Muscle of arm (tissue), 12 donors: Measurements from ENCODE around the gene ARHGAP12. TPM values are rescaled to one million over a fixed set of nuclear protein-coding genes. Genes with fewer than 3 reads are reported as not detected.
"Not testable (repeated sequence)": the region's sequence is repeated elsewhere in the genome, so short reads cannot be mapped to it uniquely, and the experiment has no call there.

Experiments
- DNase-seq: peaks from one replicate; pipeline ENCODE4 v3.0.0-alpha.2; 2013
- polyA plus RNA-seq, 12 donors: library from polyadenylated mRNA; unstranded; fragments of 120-200 nt; gene quantifications; one replicate each; pipeline ENCODE4 v1.2.1, GENCODE V29; 2013; ENCODE audit not compliant: insufficient read length in 12 of 12

Gene ARHGAP12
- polyA plus RNA-seq, 12 donors = 20.0 to 35.8 (median 27.2) TPM; not detected in 1

DNA sequence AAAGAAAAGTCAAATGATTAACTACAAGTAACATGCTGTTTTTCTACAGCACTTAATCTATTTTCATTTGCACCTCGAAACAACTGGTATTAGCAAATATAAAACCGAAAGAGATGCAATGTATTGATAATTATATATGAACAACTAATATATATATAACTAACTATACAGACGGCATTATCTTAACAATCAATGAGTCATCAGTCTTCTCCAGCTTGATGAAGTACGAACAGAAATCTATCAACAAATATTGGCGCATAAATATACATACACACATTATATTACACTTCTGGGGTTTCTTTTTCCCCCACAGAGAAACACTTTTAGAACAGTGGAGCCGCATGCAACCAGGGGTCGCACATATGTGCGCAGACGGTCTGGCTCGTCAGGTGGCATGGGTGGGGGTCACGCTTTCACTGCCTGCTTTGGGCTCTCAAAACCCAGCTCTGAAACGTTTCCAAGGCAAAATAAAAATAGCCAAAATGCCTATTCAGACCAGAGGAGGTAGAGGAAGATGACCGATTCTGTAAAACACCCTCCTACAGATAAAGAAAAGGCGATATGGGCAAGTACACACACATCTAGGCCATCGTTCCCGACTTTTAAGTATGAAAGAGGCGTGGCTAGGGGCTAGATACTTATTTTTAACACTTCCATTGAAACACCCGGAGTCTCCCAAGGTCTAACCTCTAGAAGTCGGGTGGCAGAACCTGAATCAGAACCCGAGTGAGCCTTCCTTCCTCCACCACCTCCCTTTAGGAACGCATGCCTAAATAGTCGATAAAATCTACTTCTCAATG is 1.7 kb downstream of the ARHGAP12 start:
- DNase-seq = no peak

DNA sequence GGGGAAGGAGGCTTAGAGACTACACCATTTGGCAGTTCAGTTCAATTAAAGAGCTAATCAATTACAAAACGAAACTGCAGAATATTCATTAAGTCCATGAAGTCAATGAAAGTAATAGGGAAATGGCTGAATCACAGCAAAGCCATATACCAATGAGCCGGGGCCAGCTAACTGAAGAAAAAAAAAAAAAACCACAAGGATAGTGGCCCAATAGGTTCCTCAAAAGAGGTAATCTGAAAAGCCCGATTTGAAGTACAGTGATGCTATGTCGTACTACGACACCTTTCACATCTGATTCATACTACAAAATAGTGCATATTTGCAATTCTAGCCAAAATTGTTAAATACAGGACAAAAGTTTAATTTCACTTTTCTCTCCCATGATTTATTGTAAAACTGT is 2.5 kb downstream of the ARHGAP12 start:
- DNase-seq = no peak

DNA sequence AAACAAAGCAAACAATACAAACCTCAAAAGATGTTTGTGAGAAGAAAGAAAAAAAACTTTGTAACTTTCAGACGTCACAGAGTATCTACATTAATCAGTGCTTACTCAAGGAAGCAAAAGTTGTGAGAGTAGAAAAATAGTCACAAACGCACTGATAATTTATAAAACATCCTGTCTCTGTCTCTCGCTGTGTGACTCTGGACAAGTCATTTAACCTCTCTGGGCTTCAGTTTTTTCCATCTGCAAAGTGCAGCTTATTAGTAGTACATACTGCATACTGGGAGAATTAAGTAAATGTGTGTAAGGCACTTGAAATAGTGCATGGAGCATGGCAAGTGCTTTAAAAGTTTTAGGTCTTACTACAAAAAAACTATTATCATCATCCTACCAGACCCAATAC is 3.8 kb downstream of the ARHGAP12 start:
- no peak for DNase-seq

DNA sequence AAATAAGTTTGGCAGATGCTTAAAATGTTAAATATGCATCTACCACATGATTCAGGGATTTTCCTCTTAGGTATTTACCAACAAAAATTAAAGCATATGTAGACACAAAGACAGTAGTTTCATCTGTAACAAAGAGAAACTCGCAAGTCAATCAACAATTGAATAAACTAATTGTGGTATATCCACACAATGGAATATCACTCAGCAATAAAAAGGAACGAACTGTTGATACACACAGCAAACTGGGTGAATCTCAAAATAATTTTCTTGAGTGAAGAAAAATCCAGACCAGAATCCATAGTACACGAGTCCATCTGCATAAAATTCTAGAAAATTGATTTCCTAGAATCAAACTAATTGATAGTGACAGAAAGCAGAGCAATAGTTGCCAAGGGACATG is 5.2 kb downstream of the ARHGAP12 start:
- DNase-seq = no peak

DNA sequence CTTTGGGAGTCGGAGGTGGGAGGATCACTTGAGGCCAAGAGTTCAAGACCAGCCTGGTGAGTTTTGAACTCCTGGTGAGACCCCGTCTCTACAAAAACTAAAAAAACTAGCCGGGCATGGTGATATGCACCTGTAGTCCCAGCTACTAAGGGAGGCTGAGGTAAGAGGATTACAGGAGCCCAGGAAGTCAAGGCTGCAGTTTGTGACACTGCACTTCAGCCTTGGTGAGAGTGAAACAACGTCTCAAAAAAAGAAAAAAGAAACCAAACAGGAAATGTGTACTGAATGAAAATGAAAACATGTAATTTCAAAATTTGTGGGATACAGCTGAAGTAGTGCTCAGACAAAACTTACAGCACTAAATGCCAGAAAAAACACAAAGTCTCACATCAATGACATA is 7.6 kb downstream of the ARHGAP12 start:
- no peak for DNase-seq

DNA sequence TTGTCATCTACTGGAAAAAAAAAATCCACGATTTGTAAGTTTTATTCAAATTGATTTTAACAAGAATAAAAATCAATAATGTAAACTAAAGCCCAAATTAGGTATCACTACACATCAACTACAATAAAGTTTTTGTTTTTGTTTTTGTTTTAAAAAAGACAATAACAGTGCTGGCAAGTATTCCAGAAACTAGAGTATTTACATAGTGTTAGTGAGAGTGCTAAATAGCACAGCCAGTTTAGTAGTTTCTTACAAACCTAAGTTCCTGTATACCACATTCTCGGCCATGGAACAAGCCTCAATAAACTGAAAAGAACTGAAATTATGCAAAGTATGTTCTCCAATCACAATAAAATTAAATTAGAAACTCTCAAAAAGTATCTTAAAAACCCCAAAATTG is 8.1 kb downstream of the ARHGAP12 start:
- no peak for DNase-seq

DNA sequence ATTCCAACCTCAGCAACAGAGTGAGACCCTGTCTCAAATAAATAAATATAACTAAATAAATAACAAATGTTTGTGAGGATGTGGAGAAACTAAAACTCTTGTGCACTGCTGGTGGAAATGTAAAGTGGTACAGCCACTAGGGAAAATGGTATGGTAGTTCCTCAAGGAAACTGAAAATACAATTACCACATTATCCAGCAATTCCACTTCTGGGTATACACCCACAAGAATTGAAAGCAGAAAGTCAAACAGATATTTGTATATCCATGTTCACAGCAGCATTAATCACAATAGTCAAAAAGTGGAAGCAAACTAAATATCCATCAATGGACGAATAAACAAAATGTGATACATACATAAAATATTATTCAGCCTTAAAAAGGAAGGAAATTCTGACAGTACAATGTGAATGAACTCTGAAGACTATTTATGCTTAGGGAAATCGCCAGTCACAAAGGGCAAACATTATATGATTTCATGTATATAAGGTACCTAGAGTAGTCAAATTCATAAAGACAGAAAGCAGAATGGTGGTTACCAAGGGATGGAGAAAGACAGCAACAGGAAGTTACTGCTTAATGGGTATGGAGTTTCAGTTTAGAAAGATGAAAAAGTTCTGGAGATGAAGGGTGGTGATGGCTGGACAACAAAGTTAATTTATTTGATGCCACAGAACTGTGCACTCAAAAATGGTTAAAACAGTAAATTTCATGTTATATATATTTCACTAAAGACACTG is 9.8 kb downstream of the ARHGAP12 start:
- DNase-seq = no peak

DNA sequence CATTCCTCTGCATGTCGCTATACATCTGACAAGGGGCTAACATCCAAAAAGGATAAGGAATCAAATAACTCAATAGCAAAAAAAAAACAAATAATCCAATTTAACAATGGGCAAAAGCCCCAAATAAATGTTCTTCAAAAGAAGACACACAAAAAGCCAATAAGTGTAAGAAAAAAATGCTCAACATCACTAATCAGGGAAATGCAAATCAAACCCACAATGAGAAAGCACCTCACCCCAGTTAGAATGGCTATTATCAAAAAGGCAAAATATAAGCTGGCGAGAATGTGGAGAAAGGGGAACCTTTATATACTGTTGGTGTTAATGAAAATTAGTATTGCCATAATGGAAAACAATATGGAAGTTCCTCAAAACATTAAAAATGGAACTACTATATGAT is 14.3 kb downstream of the ARHGAP12 start:
- DNase-seq = no peak

DNA sequence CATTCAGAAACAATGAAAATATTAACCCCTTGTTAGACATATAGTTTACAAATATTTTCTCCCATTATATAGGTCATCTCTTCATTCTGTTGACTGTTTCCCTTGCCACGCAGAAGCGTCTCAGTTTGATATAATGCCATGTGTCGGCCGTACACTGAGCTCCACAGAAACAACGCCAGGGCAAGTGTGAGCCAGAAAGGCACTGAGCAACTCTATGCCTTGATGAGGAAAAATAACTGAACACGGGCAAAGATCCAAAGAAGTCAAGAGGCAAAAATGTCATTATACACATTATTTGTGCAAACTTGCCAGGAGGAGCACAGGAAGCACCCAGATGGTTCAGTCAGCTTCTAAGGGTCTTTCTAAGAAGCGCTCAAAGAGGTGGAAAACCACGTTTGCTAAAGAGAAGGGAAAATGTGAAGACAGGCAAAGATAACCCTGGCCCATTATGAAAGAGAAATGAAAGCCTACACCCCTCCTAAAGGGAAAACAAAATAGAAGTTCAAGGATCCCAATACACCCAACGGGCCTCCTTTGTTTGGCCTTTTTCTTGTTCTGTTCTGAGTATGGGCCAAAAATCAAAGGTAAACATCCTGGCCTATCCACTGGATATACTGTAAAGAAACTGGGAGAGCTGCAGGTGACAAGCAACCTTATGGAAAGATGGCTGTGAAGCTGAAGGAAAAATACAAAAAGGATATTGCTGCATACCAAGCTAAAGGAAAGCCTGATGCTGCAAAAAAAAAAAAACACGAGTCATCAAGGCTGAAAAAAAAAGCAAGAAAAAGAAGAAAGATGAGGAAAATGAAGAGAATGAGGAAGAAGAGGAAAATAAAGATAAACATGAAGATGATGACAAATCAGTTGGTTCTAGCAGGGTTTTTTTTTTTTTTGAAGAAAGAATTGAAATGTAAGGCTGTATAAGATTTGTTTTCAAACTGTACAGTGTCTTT is 15.5 kb downstream of the ARHGAP12 start:
- DNase-seq = no peak

DNA sequence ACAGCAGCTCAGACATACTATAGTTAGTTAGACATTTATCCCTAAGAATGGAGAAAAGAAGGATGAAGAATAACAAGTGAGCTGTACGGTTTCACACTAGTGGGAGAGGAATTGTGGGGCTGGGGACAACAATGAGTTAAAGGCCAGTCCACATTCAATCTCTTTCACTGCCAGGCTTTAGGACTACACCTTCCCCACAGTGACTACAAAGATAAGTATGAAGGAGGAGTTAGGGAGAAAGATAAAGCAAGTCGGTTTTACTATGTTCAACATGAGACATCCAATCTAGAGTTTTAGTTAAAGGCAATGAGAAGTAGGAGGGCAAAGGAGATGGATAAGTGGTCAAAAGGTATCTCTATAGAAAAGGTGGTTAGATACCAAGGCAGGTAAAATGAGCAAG is 16.3 kb downstream of the ARHGAP12 start:
- no peak for DNase-seq

DNA sequence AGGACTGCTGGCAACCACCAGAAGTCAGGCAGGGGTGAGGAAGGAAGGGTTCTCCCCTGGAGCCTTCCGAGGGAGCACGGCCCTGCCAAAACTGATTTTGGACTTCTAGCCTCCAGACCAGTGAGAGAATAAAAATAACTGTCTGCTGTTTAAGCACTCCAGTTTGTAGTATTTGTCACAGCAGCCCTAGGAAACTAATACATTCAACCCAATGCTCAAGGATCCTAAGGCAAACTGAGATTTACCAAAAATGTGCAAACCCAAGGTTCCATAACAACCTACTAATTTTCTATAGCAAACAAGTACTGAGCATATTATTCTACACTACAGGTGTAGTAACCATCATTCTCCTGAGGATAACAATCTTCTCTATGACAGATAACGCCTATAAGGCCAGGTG is 18.6 kb downstream of the ARHGAP12 start:
- no peak for DNase-seq

DNA sequence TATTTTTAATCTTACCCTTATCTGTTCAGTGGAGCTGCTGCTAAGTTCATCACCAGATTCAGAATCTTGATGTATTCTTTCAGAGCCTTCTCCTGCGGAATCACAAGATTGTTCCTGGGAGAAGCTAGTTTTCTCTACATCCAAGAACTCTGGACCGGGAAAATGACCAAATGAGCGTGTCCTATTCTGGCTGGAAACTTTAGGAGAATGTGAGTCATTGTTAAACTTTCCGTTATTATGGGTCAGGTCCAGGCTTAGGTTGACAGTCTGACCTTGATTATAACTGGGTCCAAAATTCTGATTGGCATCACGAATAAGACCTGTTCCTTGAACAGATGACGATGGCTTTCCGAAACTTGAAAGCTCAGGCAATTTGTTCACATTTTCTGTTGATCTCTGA is 20.5 kb downstream of the ARHGAP12 start:
- no peak for DNase-seq

DNA sequence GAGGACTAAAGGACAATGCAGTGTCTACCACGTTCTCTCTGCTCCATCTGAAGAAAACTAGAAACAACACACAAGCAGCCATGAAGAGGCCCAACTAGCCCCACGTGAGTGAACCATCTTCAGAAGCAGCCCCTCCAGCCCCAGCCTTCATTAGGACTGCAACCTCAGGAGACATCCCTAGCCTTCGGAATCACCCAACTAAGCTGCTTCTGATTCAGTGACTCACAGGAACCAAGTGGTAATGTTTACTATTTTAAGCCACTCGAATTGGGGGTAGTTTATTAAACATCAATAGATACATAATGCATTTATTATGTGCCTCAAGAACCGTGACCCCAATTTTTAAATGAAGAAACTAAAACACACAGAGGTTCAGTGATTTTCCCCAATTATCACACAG is 22.6 kb downstream of the ARHGAP12 start:
- no peak for DNase-seq

DNA sequence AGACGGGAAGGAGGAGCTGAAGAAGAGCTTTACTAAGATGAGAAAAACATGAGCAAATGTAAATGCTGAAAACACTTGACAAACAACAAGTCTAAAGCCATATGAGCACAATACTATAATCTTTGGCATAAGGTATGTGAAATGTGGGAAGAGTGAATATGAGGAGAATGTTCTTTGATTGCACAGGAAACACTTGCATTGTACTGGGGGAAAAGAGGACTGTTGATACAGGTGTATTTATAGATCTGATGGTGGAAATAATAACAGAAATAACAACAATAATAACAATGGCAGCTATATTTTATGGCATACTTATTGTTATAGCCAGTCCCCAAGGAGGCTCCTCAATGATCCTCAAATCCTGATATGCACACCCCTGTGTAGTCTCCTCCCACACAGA is 23.0 kb downstream of the ARHGAP12 start:
- no peak for DNase-seq

DNA sequence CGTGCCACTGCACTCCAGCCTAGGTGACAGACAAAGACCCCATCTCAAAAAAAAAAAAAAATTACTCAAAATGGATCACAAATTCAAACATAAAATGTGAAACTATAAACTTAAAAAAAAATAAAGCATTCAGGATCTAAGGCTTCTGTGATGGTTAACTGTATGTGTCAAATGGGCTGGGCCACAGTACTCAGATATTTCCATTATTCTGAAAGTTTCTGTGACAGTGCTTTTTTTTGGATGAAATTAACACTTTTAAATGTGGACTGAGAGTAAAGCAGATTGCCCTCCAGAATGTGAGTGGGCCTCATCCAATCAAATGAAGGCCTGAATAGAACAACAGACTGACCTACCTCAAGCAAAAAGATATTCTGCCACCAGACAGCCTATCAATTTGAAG is 26.0 kb downstream of the ARHGAP12 start:
- DNase-seq = no peak

DNA sequence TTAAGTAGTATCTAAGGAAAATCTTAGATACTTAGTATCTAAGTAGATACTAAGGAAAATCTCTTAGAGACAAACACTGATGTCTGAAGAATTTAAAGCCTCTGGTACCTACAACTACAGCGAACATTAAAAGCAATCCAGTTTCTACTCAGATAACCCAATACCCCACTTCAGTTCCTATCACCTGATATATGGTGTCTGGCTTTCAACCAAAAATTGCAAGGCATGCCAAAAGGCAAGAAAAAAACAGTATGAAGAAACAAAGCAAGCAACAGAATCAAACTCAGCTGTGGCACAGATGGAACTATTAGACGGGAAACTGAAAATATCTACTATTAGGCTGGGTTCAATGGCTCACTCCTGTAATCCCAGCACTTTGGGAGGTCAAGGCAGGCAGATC is 31.1 kb downstream of the ARHGAP12 start:
- no peak for DNase-seq

DNA sequence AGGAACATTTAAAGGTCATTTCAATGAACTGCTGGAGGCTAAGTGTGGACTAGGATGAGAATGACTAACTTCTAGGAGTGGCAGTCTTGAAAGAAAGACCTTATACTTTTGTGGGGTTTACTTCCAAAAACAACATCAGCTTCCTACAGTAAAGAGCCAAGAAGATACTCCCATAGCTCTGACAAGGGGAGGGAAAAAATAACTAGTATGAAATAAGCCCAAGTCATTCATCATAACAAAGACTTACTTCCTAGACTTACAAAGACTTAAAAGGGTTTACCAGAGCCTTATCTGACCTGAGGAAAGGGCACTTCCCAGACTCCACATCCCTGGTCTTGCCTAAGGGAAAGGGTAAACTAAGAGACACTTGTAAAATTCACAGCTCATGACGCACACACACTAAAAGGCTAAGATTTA is 31.7 kb downstream of the ARHGAP12 start:
- DNase-seq = no peak

DNA sequence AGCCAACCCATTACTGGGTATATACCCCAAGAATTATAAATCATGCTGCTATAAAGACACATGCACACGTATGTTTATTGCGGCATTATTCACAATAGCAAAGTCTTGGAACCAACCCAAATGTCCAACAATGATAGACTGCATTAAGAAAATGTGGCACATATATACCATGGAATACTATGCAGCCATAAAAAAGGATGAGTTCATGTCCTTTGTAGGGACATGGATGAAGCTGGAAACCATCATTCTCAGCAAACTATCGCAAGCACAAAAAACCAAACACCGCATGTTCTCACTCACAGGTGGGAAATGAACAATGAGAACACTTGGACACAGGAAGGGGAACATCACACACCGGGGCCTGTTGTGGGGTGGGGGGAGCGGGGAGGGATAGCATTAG is 32.9 kb downstream of the ARHGAP12 start:
- DNase-seq = not testable (repeated sequence)

DNA sequence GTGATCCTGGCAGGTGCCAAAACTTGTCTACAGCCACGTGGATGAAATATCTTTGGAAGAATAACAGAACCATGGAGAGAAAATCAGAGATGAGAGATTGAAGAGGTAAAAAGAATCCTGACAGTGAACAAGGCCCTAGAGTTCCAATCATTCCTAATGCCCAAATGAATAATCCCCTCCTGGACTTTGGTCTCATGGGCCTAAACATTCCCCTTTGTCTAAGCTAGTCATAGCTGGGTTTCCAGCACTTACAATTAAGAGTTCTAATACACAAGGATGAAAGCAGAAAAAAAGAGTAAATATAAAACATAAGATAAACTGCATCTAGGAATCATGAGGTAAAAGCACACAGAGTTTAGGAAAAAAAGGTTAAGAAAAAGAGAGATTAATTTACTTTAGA is 40.2 kb downstream of the ARHGAP12 start:
- DNase-seq = no peak

DNA sequence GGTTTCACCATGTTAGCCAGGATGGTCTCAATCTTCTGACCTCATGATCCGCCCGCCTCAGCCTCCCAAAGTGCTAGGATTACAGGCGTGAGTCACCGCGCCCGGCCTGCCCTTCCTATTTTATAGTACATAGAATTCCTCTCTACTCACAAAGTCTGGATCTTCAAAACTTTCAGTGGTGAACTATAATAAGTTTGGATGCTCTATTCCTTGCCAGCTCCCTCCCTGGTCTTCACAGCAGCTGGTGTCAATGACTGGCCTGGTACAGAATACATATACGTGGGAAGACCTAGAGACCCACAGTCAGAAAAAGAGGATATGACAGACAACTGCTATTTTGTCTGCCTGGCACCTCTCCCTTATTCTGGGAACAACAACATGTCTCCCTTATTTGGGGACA is 40.8 kb downstream of the ARHGAP12 start:
- no peak for DNase-seq

DNA sequence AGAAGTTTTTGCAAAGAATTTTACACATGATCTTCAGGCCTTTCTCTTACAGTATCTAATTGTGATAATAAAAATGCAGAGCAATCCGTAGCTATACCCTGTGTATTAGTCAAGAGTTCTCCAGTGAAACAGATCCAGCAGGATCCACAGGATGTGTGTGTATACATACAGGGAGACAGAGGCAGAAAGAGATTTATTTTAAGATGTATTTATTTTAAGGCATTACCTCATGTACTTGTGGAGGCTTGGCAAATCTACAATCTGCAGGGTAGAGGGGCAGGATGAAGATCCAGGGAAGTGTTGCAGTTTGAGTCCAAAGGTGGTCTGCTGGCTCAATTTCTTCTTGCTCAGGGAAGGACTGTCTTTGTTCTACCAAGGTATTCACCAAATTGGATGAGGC is 41.7 kb downstream of the ARHGAP12 start:
- no peak for DNase-seq

DNA sequence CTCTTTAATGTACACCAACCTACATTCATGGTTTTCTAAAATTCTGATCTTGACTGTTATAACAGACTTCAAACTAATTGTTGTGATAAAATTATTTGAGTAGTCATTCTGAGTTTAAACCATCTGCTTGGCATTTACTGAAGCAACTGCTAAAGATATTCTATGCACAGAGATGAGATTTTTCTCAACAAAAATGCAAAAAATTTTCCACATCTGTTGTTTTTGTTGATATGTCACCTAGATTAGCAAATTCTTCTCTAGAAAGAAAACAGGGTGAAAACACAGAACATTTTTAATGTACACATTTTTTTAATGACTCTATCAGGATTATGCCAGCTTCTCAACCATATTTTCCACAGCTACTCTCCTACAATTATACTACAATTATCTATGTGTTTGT is 42.7 kb downstream of the ARHGAP12 start:
- no peak for DNase-seq
